OCI-LY3 (cell line): ENCODE data around the gene ADARB1.
"Not testable (repeated sequence)": the region's sequence is repeated elsewhere in the genome, so short reads cannot be mapped to it uniquely, and the experiment has no call there.

Experiments used
- EZH2phosphoT487 ChIP-seq: fragments of 200-600 bp; shearing (Covaris generic); IDR thresholded peaks from 2 replicates; pipeline ENCODE4 v1.6.1; 2018; ENCODE audit warnings: antibody characterized with exemption, mixed run types, low read depth
- TF ChIP-seq, protein P1 (sequence below): fragments of 200-600, 300-600 bp; sonication (generic); IDR thresholded peaks from 2 replicates; pipeline ENCODE4 v1.5.1; 2014; ENCODE audit warnings: antibody characterized with exemption, low read length, low read depth

DNA sequence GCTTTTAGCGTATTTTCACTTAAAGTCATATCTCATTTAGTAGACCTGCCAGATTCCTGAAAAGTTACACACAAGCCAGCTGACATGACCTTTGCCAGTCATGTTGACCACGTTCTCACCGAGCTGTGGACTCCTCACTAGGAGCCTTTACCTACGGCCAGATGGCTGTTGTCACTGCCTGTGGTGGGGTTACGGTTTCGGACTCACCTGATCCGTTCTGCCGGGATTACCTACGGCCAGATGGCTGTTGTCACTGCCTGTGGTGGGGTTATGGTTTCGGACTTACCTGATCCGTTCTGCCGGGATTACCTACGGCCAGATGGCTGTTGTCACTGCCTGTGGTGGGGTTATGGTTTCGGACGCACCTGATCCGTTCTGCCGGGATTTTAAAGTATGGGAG lies 71.5 kb downstream of the ADARB1 start:
- TF ChIP-seq, protein P1, sequence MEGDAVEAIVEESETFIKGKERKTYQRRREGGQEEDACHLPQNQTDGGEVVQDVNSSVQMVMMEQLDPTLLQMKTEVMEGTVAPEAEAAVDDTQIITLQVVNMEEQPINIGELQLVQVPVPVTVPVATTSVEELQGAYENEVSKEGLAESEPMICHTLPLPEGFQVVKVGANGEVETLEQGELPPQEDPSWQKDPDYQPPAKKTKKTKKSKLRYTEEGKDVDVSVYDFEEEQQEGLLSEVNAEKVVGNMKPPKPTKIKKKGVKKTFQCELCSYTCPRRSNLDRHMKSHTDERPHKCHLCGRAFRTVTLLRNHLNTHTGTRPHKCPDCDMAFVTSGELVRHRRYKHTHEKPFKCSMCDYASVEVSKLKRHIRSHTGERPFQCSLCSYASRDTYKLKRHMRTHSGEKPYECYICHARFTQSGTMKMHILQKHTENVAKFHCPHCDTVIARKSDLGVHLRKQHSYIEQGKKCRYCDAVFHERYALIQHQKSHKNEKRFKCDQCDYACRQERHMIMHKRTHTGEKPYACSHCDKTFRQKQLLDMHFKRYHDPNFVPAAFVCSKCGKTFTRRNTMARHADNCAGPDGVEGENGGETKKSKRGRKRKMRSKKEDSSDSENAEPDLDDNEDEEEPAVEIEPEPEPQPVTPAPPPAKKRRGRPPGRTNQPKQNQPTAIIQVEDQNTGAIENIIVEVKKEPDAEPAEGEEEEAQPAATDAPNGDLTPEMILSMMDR: not testable (repeated sequence)
- TF ChIP-seq EZH2phosphoT487: not testable (repeated sequence)
